Neuron (in vitro differentiated cells): ENCODE measurements around the gene NUMB.
"Not testable (repeated sequence)": the region's sequence is repeated elsewhere in the genome, so short reads cannot be mapped to it uniquely, and the experiment has no call there.

Experiments
- H2AFZ ChIP-seq: one replicate; pipeline ENCODE4 v1.6.1; 2013; ENCODE audit warnings: low read depth, mild to moderate bottlenecking, inconsistent platforms, low read length, moderate library complexity
- H3K27me3 ChIP-seq: one replicate; pipeline ENCODE4 v1.6.1; 2013; ENCODE audit warnings: low read length; ENCODE audit not compliant: insufficient read depth
- H3K36me3 ChIP-seq: one replicate; pipeline ENCODE4 v1.6.1; 2013; ENCODE audit warnings: low read length; ENCODE audit not compliant: insufficient read depth
- H3K4me1 ChIP-seq: one replicate; pipeline ENCODE4 v1.6.1; 2013; ENCODE audit warnings: low read length; ENCODE audit not compliant: insufficient read depth
- H3K4me3 ChIP-seq: 2 replicates; pipeline ENCODE4 v1.5.1; 2013; ENCODE audit warnings: mild to moderate bottlenecking, low read length, moderate library complexity
- H3K9me3 ChIP-seq: one replicate; pipeline ENCODE4 v1.6.1; 2013; ENCODE audit warnings: low read length

The NUMB gene

DNA sequence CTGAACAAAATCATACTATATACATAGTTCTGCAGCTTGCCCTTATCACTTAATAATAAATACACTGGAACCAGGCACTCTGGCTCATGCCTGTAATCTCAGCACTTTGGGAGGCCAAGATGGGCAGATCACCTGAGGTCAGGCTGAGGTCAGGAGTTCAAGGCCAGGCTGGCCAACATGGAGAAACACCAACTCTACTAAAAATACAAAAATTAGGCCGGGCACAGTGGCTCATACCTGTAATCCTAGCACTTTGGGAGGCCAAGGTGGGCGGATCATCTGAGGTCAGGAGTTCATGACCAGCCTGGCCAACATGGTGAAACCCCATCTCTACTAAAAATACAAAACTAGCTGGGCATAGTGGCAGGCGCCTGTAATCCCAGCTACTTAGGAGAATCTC lies 109.3 kb downstream of the NUMB start:
- not testable (repeated sequence) for H3K36me3 ChIP-seq, H2AFZ ChIP-seq, H3K4me3 ChIP-seq, H3K9me3 ChIP-seq, H3K4me1 ChIP-seq, H3K27me3 ChIP-seq

DNA sequence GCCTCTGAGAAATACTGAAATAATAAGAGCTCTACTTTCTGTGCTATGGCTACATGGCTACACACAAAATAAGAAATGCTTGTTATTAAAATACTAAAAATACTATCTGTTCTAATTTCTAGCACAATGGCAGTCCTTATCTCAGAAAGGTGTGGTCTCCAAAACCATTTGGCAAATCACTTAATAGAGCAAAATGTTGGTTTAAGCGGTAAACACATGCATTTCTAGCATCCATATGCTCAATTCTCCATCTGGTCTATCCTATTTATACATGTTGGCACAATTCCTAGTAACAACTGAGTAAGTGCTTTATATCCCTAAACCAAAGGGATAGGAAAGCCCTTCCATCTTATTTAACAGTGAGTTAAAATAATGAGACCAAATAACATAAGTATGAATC lies 114.0 kb downstream of the NUMB start:
- Histone ChIP-seq H3K36me3 (no peaks in the 10 kb centered on the region), H2AFZ (no peak overlapping the region)

DNA sequence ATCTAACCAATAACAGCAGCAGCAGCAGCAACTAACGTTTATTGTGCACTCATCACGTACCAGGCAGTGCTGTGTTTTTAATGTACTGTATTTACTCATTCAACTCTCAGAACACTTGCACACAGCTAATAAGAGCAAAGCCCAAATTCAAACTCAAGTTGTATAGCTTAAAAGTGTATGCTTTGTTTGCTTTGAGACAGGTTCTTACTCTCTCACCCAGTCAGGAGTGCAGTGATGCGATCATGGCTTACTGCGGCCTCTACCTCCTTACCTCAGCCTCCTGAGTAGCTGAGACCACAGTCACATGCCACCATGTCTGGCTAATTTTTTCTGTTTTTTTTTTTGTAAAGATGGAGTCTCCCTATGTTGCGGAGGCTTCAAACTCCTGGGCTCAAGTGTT lies 115.7 kb downstream of the NUMB start:
- H3K4me3 ChIP-seq, result no peak overlapping the region
- H3K36me3 ChIP-seq, result no peaks in the 10 kb centered on the region
- no peaks in the 10 kb centered on the region for H3K9me3 ChIP-seq
- no peak overlapping the region for H2AFZ ChIP-seq
- no peaks in the 10 kb centered on the region for H3K4me1 ChIP-seq
- no peaks in the 10 kb centered on the region for H3K27me3 ChIP-seq

More for the DNA sequence above, 114.0 kb downstream of the NUMB start:
- Histone ChIP-seq H3K27me3 (no peaks in the 10 kb centered on the region), H3K4me3 (no peak overlapping the region), H3K9me3 (no peaks in the 10 kb centered on the region), H3K4me1 (no peaks in the 10 kb centered on the region)

DNA sequence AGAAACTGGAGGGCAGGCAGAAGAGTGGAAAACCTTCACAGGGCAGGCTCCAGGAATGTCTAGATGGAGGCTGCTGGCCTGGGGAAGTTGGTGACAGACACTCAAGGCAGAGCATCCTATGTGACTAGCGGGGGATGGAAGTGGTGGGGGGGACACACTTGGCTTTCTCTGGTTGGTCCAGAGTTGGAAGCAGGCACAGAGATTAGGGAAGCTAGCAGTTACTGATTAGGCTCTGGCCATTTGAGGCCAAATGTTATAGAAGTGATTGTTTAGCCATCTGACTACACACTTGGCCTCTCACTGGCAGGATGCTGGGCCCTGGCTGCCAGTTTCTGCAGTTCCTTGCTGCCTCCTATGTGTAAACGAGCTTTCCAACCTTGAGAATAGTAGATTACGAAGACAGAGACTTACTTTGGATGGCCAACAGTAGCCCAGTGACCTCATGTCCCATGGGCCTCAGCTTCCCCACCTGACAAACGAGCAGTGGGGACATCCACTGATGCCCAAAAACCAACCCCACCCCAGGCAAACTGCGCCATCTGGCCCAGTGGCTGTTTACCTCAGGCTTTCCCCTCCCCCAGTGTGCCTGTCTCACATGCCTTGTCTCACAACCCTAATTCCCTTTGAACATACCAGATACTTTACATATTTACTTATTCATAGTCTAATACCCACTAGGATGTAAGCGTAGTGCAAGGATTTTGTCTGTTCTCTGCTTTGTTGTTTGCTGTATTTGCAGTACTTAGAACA lies 118.3 kb downstream of the NUMB start:
- Histone ChIP-seq H2AFZ (no peak overlapping the region), H3K4me1 (no peaks in the 10 kb centered on the region), H3K9me3 (no peaks in the 10 kb centered on the region), H3K36me3 (no peaks in the 10 kb centered on the region), H3K4me3 (no peak overlapping the region), H3K27me3 (no peaks in the 10 kb centered on the region)

DNA sequence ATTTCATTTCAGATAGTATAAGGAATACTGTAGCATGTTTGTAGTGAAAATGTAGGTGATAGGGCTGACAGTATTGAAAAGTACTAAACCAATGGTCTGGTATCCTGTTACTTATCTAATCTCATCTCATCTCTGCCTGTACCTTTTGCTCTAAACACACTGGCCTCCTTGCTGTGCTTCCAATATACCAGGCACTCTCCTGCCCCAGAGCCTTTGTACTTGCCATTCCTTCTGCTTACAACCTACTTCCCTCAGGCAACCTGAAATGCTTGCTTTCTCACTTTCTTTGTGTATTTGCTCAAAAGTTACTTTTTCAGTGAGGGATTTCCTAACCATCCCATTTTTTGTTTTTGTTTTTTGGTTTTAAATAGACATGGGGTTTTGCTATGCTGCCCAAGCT lies 119.1 kb downstream of the NUMB start:
- no peak overlapping the region for H3K4me3 ChIP-seq
- H2AFZ ChIP-seq, result no peak overlapping the region
- H3K4me1 ChIP-seq, result no peaks in the 10 kb centered on the region

DNA sequence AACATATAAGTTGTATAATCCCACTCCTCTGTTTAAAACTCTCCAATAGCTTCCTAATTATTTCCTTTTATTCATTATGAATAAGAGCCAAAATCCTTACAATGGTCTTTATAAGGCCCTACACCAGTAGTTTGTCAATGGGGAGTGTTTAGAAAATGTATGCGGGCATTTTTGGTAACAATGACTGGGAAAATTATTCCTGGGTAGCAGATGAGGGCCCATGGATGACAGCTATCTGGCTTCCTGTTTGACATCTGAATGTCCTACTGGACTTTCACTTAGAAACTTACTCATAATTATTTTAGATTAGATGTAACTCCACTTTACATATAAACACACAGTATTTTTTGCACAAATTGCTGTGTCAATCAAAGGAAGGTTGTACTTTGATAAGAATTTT lies 119.8 kb downstream of the NUMB start:
- Histone ChIP-seq H3K36me3 (no peaks in the 10 kb centered on the region), H3K9me3 (no peaks in the 10 kb centered on the region), H3K27me3 (no peaks in the 10 kb centered on the region), H2AFZ (no peak overlapping the region), H3K4me3 (no peak overlapping the region), H3K4me1 (no peaks in the 10 kb centered on the region)

More for the DNA sequence above, 119.1 kb downstream of the NUMB start:
- Histone ChIP-seq H3K36me3 (no peaks in the 10 kb centered on the region), H3K9me3 (no peaks in the 10 kb centered on the region), H3K27me3 (no peaks in the 10 kb centered on the region)

DNA sequence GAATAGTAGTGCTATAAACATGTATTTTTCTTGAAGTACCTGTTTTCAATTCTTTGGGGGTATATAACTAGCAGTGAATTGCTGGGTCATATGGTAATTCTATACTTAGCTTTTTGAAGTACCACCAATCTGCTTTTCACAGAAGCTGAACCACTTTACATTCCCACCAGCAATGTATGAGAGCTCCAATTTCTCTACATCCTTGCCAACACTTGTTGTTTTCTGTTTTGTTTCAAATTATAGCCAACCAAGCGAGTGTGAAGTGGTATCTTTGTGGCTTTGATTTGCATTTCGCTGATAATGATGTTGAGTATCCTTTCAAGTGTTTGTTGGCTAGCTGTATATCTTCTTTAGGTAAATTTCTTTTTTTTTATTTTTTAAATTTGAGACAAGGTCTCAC lies 125.3 kb downstream of the NUMB start:
- Histone ChIP-seq H3K9me3 (no peaks in the 10 kb centered on the region), H2AFZ (no peak overlapping the region), H3K4me3 (no peak overlapping the region), H3K4me1 (no peaks in the 10 kb centered on the region), H3K36me3 (no peaks in the 10 kb centered on the region), H3K27me3 (no peaks in the 10 kb centered on the region)

DNA sequence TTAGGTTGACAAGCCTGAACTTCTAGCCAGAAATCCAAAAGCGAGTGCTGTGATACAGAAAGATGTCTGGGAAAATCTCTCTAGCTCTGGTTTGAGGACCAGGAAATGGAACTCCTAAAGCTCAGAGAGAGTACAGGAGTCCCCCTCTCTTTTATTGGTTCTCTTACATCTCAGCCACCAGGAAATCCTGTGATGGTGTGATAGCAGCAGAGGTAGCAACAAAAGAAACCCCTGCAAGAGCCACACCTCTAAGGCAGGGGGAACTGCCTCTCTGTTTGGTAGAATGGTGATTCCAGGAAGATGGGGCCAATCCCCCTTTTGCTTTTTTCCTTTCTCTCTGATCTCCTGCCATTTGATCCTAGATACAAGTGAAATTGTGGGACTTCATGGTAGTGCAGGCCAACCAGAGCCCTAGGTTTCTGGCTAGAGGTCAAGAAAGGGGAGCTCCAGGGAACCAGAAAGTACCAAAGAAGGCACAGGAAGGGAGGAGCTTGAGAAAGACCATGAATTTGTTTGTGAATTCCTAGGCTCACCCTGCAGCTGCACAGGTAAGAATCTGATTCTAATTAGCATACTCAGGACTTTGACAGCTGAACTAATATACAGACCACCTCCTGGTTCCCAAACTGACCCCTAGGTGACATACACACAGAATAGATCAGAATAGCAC lies 132.6 kb downstream of the NUMB start:
- H3K4me3 ChIP-seq, result no peak overlapping the region
- H2AFZ ChIP-seq, result no peak overlapping the region
- H3K4me1 ChIP-seq, result no peaks in the 10 kb centered on the region
- H3K27me3 ChIP-seq, result no peaks in the 10 kb centered on the region
- H3K36me3 ChIP-seq, result peaks cover 3% of the 10 kb centered on the region
- no peaks in the 10 kb centered on the region for H3K9me3 ChIP-seq

DNA sequence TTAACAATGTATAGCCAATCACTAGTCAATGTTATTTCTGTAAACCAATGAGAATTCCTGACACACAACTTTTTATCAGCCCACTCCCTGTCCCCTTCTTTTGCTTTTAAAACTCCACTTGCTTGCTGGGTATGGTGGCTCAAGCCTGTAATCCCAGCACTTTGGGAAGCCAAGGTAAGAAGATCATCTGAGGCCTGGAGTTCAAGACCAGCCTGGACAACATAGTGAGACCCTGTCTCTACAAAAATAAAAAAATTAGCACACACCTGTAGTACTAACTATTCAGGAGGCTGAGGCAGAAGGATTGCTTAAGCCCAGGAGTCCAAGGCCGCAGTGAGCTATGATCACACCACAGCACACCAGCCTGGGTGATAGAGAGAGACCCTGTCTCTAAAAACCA lies 133.3 kb downstream of the NUMB start:
- H3K27me3 ChIP-seq, result no peaks in the 10 kb centered on the region
- H3K36me3 ChIP-seq, result peaks cover 3% of the 10 kb centered on the region
- H2AFZ ChIP-seq, result no peak overlapping the region
- H3K4me1 ChIP-seq, result no peaks in the 10 kb centered on the region
- H3K4me3 ChIP-seq, result no peak overlapping the region
- H3K9me3 ChIP-seq, result no peaks in the 10 kb centered on the region

DNA sequence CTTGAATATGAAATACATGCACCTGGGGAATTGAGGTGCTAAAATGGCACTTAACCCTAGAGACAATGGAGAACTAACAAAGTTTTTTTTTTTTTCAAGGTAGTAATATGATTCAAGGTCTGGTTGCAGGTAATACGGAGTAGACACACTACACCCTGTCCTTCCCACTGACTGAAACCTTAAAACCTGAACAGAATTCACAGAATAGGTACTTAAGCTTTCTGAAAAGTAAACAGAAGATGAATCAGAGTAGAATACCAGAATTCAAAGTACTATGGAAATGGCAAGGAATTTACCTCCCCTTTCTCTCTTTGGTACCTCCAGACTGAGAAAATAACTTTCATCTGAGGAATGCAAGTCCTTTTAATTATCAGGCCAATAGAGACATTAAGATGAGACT lies 133.8 kb downstream of the NUMB start:
- H3K4me1 ChIP-seq, result no peaks in the 10 kb centered on the region
- no peaks in the 10 kb centered on the region for H3K27me3 ChIP-seq
- no peak overlapping the region for H2AFZ ChIP-seq
- peaks cover 3% of the 10 kb centered on the region for H3K36me3 ChIP-seq
- no peaks in the 10 kb centered on the region for H3K9me3 ChIP-seq
- no peak overlapping the region for H3K4me3 ChIP-seq

DNA sequence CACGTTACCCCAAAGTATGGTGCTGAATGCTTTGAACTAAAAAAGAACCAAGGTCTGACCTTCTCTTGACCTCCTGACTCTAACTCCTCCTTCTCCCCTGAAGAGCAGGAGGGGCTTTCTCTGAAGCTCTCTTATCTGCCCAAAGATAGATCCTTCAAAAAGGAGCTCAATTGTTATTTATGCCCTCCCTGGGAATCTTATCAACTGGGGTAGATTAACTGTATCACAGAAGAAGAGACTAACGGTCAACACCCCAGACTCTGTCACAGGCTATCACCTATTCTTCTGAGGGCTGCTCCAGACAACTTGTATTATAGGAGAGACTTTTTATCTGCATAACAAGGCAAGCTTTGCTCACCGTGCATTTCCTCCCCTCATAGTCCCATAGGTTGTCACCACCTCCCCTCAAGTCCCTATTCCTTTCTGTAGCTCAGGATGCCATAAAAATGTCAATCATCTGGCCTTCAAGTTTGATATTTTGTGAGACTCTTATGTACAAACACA lies 134.4 kb downstream of the NUMB start:
- Histone ChIP-seq H2AFZ (no peak overlapping the region), H3K4me1 (no peaks in the 10 kb centered on the region), H3K4me3 (no peak overlapping the region), H3K36me3 (peaks cover 3% of the 10 kb centered on the region), H3K9me3 (no peaks in the 10 kb centered on the region), H3K27me3 (no peaks in the 10 kb centered on the region)

DNA sequence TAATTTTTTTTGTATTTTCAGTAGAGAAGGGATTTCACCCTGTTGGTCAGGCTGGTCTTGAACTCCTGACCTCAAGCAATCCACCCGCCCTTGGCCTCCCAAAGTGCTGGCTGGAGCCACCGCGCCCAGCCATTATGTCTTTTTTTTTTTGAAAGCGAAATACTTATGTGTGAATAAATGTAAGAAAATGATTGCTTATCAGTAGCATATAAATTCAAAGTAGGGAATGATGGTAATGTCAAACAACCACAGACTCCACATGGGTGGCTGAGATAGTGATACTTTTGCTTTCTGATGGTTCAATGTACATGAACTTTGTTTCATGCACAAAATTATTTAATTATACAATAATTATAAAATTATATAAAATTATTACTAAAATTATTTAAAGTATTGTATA lies 145.2 kb downstream of the NUMB start:
- Histone ChIP-seq H2AFZ (no peak overlapping the region), H3K4me1 (peaks cover 6% of the 10 kb centered on the region), H3K4me3 (no peak overlapping the region), H3K36me3 (no peaks in the 10 kb centered on the region), H3K9me3 (no peaks in the 10 kb centered on the region), H3K27me3 (no peaks in the 10 kb centered on the region)

DNA sequence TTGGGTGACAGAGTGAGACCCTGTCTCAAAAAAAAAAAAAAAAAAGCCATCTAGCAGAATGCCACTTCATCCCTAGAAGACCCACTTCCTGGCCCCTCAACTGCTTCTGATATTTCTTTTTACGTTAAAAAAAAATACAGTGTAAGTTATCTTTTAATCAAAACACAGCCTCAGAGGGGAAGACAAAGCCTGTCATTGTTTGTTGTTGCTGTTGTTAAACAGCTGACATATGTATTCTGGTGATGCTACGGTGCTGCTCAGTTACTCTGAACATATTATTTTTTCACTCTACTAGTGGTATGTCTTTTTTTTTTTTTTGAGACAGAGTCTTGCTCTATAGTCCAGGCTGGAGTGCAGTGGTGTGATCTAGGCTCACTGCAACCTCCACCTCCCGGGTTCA lies 145.7 kb downstream of the NUMB start:
- Histone ChIP-seq H3K9me3 (no peaks in the 10 kb centered on the region), H3K4me1 (peaks cover 6% of the 10 kb centered on the region), H3K4me3 (no peak overlapping the region), H3K36me3 (no peaks in the 10 kb centered on the region), H2AFZ (no peak overlapping the region), H3K27me3 (no peaks in the 10 kb centered on the region)

DNA sequence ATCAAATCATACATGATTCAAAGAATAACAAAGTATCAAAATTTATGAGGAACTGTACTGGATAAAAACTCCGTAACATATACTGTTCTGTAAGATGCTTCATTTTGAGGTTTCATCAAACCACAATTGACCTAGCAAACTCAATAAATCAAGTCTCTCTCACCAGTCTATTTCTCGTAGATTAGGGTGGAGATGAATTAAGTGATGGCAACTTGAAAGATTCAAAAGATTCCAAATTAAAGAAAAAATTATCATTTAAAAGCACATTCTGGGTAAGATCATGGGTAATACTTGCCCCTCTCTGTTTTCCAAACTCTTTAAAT lies 146.7 kb downstream of the NUMB start:
- Histone ChIP-seq H3K9me3 (no peaks in the 10 kb centered on the region), H3K4me3 (no peak overlapping the region), H3K27me3 (no peaks in the 10 kb centered on the region), H2AFZ (no peak overlapping the region), H3K36me3 (no peaks in the 10 kb centered on the region), H3K4me1 (peaks cover 6% of the 10 kb centered on the region)
